DLD1 (cell line): ENCODE results near the gene NKX1-1.
"Not testable (repeated sequence)": the region's sequence is repeated elsewhere in the genome, so short reads cannot be mapped to it uniquely, and the experiment has no call there.

Experiments
- in situ Hi-C: cut with HindIII; loops from 2 replicates; pipeline ENCODE4 v1.10.0; 2017; ENCODE audit warnings: low sequenced_read_pairs

Gene NKX1-1

GRCh38 chr4:1376391-1376840 lies 29.8 kb downstream of the NKX1-1 start:
- in situ Hi-C loops: no loop called here

GRCh38 chr4:1375761-1376322 lies 30.4 kb downstream of the NKX1-1 start:
- in situ Hi-C loops: no loop called here

- in situ Hi-C loops: no loop called here
Measured at GRCh38 chr4:1375051-1375721, 31.1 kb downstream of the NKX1-1 start.

- in situ Hi-C loops: no loop called here
Measured at GRCh38 chr4:1374706-1375045, 31.6 kb downstream of the NKX1-1 start.

GRCh38 chr4:1373892-1374705 lies 32.1 kb downstream of the NKX1-1 start:
- in situ Hi-C loops: no loop called here

GRCh38 chr4:1372576-1372975 lies 33.7 kb downstream of the NKX1-1 start:
- in situ Hi-C loops: not testable (repeated sequence)

- in situ Hi-C loops: no loop called here
Measured at GRCh38 chr4:1371176-1372165, 34.8 kb downstream of the NKX1-1 start.

GRCh38 chr4:1370321-1371124 lies 35.7 kb downstream of the NKX1-1 start:
- in situ Hi-C loops: no loop called here

GRCh38 chr4:1369479-1370079 lies 36.7 kb downstream of the NKX1-1 start:
- in situ Hi-C loops: no loop called here

GRCh38 chr4:1369091-1369450 lies 37.2 kb downstream of the NKX1-1 start:
- in situ Hi-C loops: no loop called here

GRCh38 chr4:1368421-1369090 lies 37.7 kb downstream of the NKX1-1 start:
- in situ Hi-C loops: no loop called here

- in situ Hi-C loops: no loop called here
Measured at GRCh38 chr4:1367936-1368289, 38.3 kb downstream of the NKX1-1 start.

- in situ Hi-C loops: no loop called here
Measured at GRCh38 chr4:1367230-1367935, 38.9 kb downstream of the NKX1-1 start.

- in situ Hi-C loops: no loop called here
Measured at GRCh38 chr4:1366371-1367229, 39.6 kb downstream of the NKX1-1 start.

- in situ Hi-C loops: no loop called here
Measured at GRCh38 chr4:1365271-1366178, 40.7 kb downstream of the NKX1-1 start.

GRCh38 chr4:1364748-1365147 lies 41.5 kb downstream of the NKX1-1 start:
- in situ Hi-C loops: no loop called here

- in situ Hi-C loops: no loop called here
Measured at GRCh38 chr4:1364217-1364616, 42.0 kb downstream of the NKX1-1 start.
